Karpas-422 (cell line): ENCODE measurements around the gene SEMA3G. TPM values are rescaled to one million over a fixed set of nuclear protein-coding genes. Genes with fewer than 3 reads are reported as not detected.

Source experiments
- DNase-seq: peaks from one replicate; pipeline ENCODE4 v3.0.0-alpha.2; 2015
- H2AFZ ChIP-seq: fragments of 200-600 bp; sonication (generic); 2 replicates; pipeline ENCODE4 v1.6.1; 2014; ENCODE audit warnings: antibody characterized with exemption, low read length, mixed read lengths
- H3K27ac ChIP-seq: fragments of 200-600 bp; sonication (generic); 2 replicates; pipeline ENCODE4 v1.5.1; 2014; ENCODE audit warnings: mild to moderate bottlenecking, low read length, moderate library complexity
- H3K27me3 ChIP-seq: fragments of 200-600 bp; sonication (generic); 2 replicates; pipeline ENCODE4 v1.6.1; 2014; ENCODE audit warnings: low read length, mixed read lengths
- H3K36me3 ChIP-seq: fragments of 200-600 bp; sonication (generic); 2 replicates; pipeline ENCODE4 v1.6.1; 2014; ENCODE audit warnings: low read length, mixed read lengths; ENCODE audit not compliant: insufficient read depth
- H3K4me1 ChIP-seq: fragments of 200-600 bp; sonication (generic); 2 replicates; pipeline ENCODE4 v1.6.1; 2014; ENCODE audit warnings: mild to moderate bottlenecking, low read length, mixed read lengths
- H3K4me2 ChIP-seq: fragments of 200-600 bp; sonication (generic); 2 replicates; pipeline ENCODE4 v1.6.1; 2014; ENCODE audit warnings: low read length, low read depth, mild to moderate bottlenecking; ENCODE audit not compliant: poor library complexity, severe bottlenecking
- H3K4me3 ChIP-seq: fragments of 200-600 bp; sonication (generic); 2 replicates; pipeline ENCODE4 v1.5.1; 2014; ENCODE audit warnings: mild to moderate bottlenecking, antibody characterized with exemption, low read length, mixed read lengths
- H3K79me2 ChIP-seq: fragments of 200-600 bp; sonication (generic); 2 replicates; pipeline ENCODE4 v1.6.1; 2014; ENCODE audit warnings: mild to moderate bottlenecking, low read length, mixed read lengths
- H3K9ac ChIP-seq: fragments of 200-600 bp; sonication (generic); 2 replicates; pipeline ENCODE4 v1.6.0; 2014; ENCODE audit warnings: low read length
- H3K9me2 ChIP-seq: fragments of 200-600 bp; sonication (generic), shearing (Covaris generic); replicated peaks from 2 replicates; pipeline ENCODE4 v1.6.0; 2014; ENCODE audit warnings: mild to moderate bottlenecking, low read length, moderate library complexity; ENCODE audit not compliant: insufficient read depth
- H3K9me3 ChIP-seq: fragments of 300-700, 200-600 bp; sonication (generic); 2 replicates; pipeline ENCODE4 v1.6.1; 2014; ENCODE audit warnings: low read length, mixed read lengths
- H4K20me1 ChIP-seq: fragments of 200-600 bp; sonication (generic); 2 replicates; pipeline ENCODE4 v1.6.1; 2014; ENCODE audit warnings: mild to moderate bottlenecking, antibody characterized with exemption, low read length, low read depth; ENCODE audit not compliant: insufficient read depth
- total RNA-seq: library from RNA; depleted of rRNA; stranded (reverse); fragments of >200 nt; shearing (Covaris generic); gene quantifications from 2 replicates; pipeline ENCODE4 v1.2.3, GENCODE V29; 2014; ENCODE audit warnings: low replicate concordance

Gene SEMA3G
- total RNA-seq, 1 experiment from 2014 or later, result not detected

GRCh38 chr3:52433996-52434479 is 10.9 kb downstream of the SEMA3G start:
- DNase-seq, result no peak
- H3K36me3 ChIP-seq, result no peaks in the 10 kb centered on the region
- no peaks in the 10 kb centered on the region for H3K27me3 ChIP-seq
- H3K4me2 ChIP-seq, result no peak overlapping the region
- H3K27ac ChIP-seq, result no peak overlapping the region
- H3K9ac ChIP-seq, result no peak overlapping the region
- no peaks in the 10 kb centered on the region for H4K20me1 ChIP-seq
- H3K9me2 ChIP-seq, result no peaks in the 10 kb centered on the region
- no peaks in the 10 kb centered on the region for H3K79me2 ChIP-seq
- H2AFZ ChIP-seq, result no peak overlapping the region
- no peak overlapping the region for H3K4me3 ChIP-seq
- no peaks in the 10 kb centered on the region for H3K9me3 ChIP-seq
- no peaks in the 10 kb centered on the region for H3K4me1 ChIP-seq

- Histone ChIP-seq H3K9ac (no peak overlapping the region), H3K9me2 (no peaks in the 10 kb centered on the region), H3K27ac (no peak overlapping the region), H3K36me3 (no peaks in the 10 kb centered on the region), H2AFZ (no peak overlapping the region), H3K9me3 (no peaks in the 10 kb centered on the region), H3K27me3 (no peaks in the 10 kb centered on the region), H3K4me2 (no peak overlapping the region), H4K20me1 (no peaks in the 10 kb centered on the region), H3K4me3 (no peak overlapping the region), H3K79me2 (no peaks in the 10 kb centered on the region), H3K4me1 (peaks cover 4% of the 10 kb centered on the region; the same call in 1 of the 2 replicates)
- DNase-seq, result no peak
Observed at GRCh38 chr3:52433328-52433995, 11.4 kb downstream of the SEMA3G start.

- no peaks in the 10 kb centered on the region for H3K9me2 ChIP-seq
- no peak overlapping the region for H3K4me2 ChIP-seq
- H3K4me1 ChIP-seq, result peaks cover 4% of the 10 kb centered on the region; the same call in 1 of the 2 replicates
- H3K9me3 ChIP-seq, result no peaks in the 10 kb centered on the region
- H3K79me2 ChIP-seq, result no peaks in the 10 kb centered on the region
- no peaks in the 10 kb centered on the region; the same call in 1 of the 2 replicates for H4K20me1 ChIP-seq
- DNase-seq, result no peak
- no peaks in the 10 kb centered on the region; the same call in 1 of the 2 replicates for H3K27me3 ChIP-seq
- H3K27ac ChIP-seq, result no peak overlapping the region
- no peak overlapping the region for H3K4me3 ChIP-seq
- no peak overlapping the region for H2AFZ ChIP-seq
- H3K36me3 ChIP-seq, result no peaks in the 10 kb centered on the region
- no peak overlapping the region for H3K9ac ChIP-seq
Observed at GRCh38 chr3:52432691-52433141, 12.2 kb downstream of the SEMA3G start.

GRCh38 chr3:52432225-52432624 is 12.7 kb downstream of the SEMA3G start:
- Histone ChIP-seq H3K4me2 (no peak overlapping the region), H3K27me3 (no peaks in the 10 kb centered on the region; the same call in 1 of the 2 replicates), H3K4me1 (peaks cover 4% of the 10 kb centered on the region; the same call in 1 of the 2 replicates), H2AFZ (no peak overlapping the region), H4K20me1 (no peaks in the 10 kb centered on the region; the same call in 1 of the 2 replicates), H3K4me3 (no peak overlapping the region), H3K27ac (no peak overlapping the region), H3K9ac (no peak overlapping the region), H3K9me2 (no peaks in the 10 kb centered on the region), H3K36me3 (no peaks in the 10 kb centered on the region), H3K9me3 (no peaks in the 10 kb centered on the region), H3K79me2 (no peaks in the 10 kb centered on the region)
- DNase-seq, result no peak

GRCh38 chr3:52431459-52432223 is 13.3 kb downstream of the SEMA3G start:
- no peaks in the 10 kb centered on the region for H3K79me2 ChIP-seq
- H3K27ac ChIP-seq, result no peak overlapping the region
- H4K20me1 ChIP-seq, result no peaks in the 10 kb centered on the region; the same call in 1 of the 2 replicates
- H3K4me2 ChIP-seq, result no peak overlapping the region
- no peak for DNase-seq
- H3K9ac ChIP-seq, result no peak overlapping the region
- no peaks in the 10 kb centered on the region for H3K9me3 ChIP-seq
- no peaks in the 10 kb centered on the region; the same call in 1 of the 2 replicates for H3K27me3 ChIP-seq
- no peak overlapping the region for H3K4me3 ChIP-seq
- no peaks in the 10 kb centered on the region for H3K9me2 ChIP-seq
- no peaks in the 10 kb centered on the region for H3K36me3 ChIP-seq
- H2AFZ ChIP-seq, result no peak overlapping the region
- H3K4me1 ChIP-seq, result peaks cover 4% of the 10 kb centered on the region; the same call in 1 of the 2 replicates

GRCh38 chr3:52430416-52430810 is 14.5 kb downstream of the SEMA3G start:
- Histone ChIP-seq H3K9me2 (no peaks in the 10 kb centered on the region), H3K9me3 (no peaks in the 10 kb centered on the region), H3K79me2 (no peaks in the 10 kb centered on the region), H3K4me1 (peaks cover 4% of the 10 kb centered on the region; the same call in 1 of the 2 replicates), H3K9ac (no peak overlapping the region), H3K27me3 (no peaks in the 10 kb centered on the region; the same call in 1 of the 2 replicates), H3K27ac (no peak overlapping the region), H3K36me3 (no peaks in the 10 kb centered on the region), H4K20me1 (no peaks in the 10 kb centered on the region; the same call in 1 of the 2 replicates), H3K4me3 (no peak overlapping the region), H3K4me2 (no peak overlapping the region), H2AFZ (no peak overlapping the region)
- DNase-seq, result no peak

GRCh38 chr3:52429779-52430415 is 15.0 kb downstream of the SEMA3G start:
- H3K4me1 ChIP-seq, result peaks cover 4% of the 10 kb centered on the region; the same call in 1 of the 2 replicates
- no peaks in the 10 kb centered on the region for H3K9me3 ChIP-seq
- no peak overlapping the region for H3K9ac ChIP-seq
- H3K79me2 ChIP-seq, result no peaks in the 10 kb centered on the region
- H4K20me1 ChIP-seq, result no peaks in the 10 kb centered on the region; the same call in 1 of the 2 replicates
- no peak overlapping the region for H3K4me2 ChIP-seq
- H3K9me2 ChIP-seq, result no peaks in the 10 kb centered on the region
- H3K27me3 ChIP-seq, result no peaks in the 10 kb centered on the region; the same call in 1 of the 2 replicates
- H2AFZ ChIP-seq, result no peak overlapping the region
- H3K4me3 ChIP-seq, result no peak overlapping the region
- no peak overlapping the region for H3K27ac ChIP-seq
- no peaks in the 10 kb centered on the region for H3K36me3 ChIP-seq
- DNase-seq, result no peak
